HCT116 (cell line): ENCODE results near the gene EVX1. TPM values are rescaled to one million over a fixed set of nuclear protein-coding genes. Genes with fewer than 3 reads are reported as not detected.

Experiments
- ATAC-seq: fragments of 200-7000 bp; cut with Tn5 transposase; 2 replicates; pipeline ENCODE4 v1.9.1; 2020; ENCODE audit warnings: mild to moderate bottlenecking, moderate library complexity
- BruUV-seq: library from RNA; stranded (reverse); fragments of 400-500 nt; replicated peaks from 2 replicates; lab custom pipeline; 2021; lab: Mats Ljungman, UMichigan
- CTCF ChIA-PET: fragments of 300-600 bp; sonication (Branson Sonifier 250); formaldehyde crosslinking; loops from one replicate; lab custom pipeline; 2021; ENCODE audit warnings: antibody characterized with exemption; lab: Charles Lee
- POLR2A ChIA-PET: fragments of 300-600, 350-600 bp; sonication (Branson Sonifier 250); formaldehyde crosslinking; loops from one replicate; lab custom pipeline; 2021; ENCODE audit warnings: antibody characterized with exemption; lab: Charles Lee
- RAD21 ChIA-PET, 2 experiments: fragments of 300-600 bp; sonication (Branson Sonifier 250); formaldehyde crosslinking; loops; one replicate each; lab custom pipeline; 2023; ENCODE audit warnings: low total read pairs in 2 of 2; ENCODE audit not compliant: uncharacterized antibody in 2 of 2, unreplicated experiment in 2 of 2, low non-redundant PET in 1 of 2; lab: Charles Lee
- DNase-seq: peaks from one replicate; pipeline ENCODE4 v3.0.0-alpha.2; 2010; ENCODE audit warnings: low read depth, low spot score
- H2AFZ ChIP-seq: fragments of 200-600 bp; shearing (Covaris generic), sonication (generic); 2 replicates; pipeline ENCODE4 v1.6.1; 2017; ENCODE audit warnings: low read depth, mixed run types, mixed read lengths, antibody characterized with exemption, low read length; ENCODE audit not compliant: poor library complexity, severe bottlenecking
- H3K27ac ChIP-seq: 2 replicates; pipeline ENCODE4 v1.5.1; 2012; ENCODE audit warnings: low read depth, low read length
- H3K27me3 ChIP-seq: fragments of 200-600 bp; sonication (generic); 2 replicates; pipeline ENCODE4 v1.6.1; 2016; ENCODE audit warnings: mixed run types, low read length, mixed read lengths; ENCODE audit not compliant: insufficient read depth
- H3K36me3 ChIP-seq, 2 experiments: fragments of 200-500 bp in 1 of 2; fragments of 200-600 bp in 1 of 2; sonication (Bioruptor generic) in 1 of 2; sonication (generic) in 1 of 2; 2 replicates each; pipeline versions ENCODE4 v1.5.1 to v1.6.1; 2014 to 2016; ENCODE audit warnings: low read length in 2 of 2, inconsistent platforms in 1 of 2, mixed read lengths in 1 of 2, mixed run types in 1 of 2; ENCODE audit not compliant: insufficient read depth in 2 of 2, control insufficient read depth in 1 of 2
- H3K4me1 ChIP-seq, 2 experiments: fragments of 200-600 bp in 1 of 2; sonication (generic) in 1 of 2; 2 replicates each; pipeline versions ENCODE4 v1.5.1 to v1.6.1; 2012 to 2017; ENCODE audit warnings: low read length in 2 of 2, inconsistent platforms in 1 of 2, mild to moderate bottlenecking in 1 of 2, mixed read lengths in 1 of 2, mixed run types in 1 of 2, moderate library complexity in 1 of 2; ENCODE audit not compliant: insufficient read depth in 2 of 2, control insufficient read depth in 1 of 2
- H3K4me2 ChIP-seq: fragments of 200-600 bp; sonication (generic); 2 replicates; pipeline ENCODE4 v1.6.1; 2017; ENCODE audit warnings: mixed run types, low read length, mixed read lengths
- H3K4me3 ChIP-seq, 2 experiments: fragments of 200-600 bp in 1 of 2; sonication (generic) in 1 of 2; replicated peaks in 1 of 2; 2 replicates each; pipeline ENCODE4 v1.5.1; 2011 to 2016; ENCODE audit warnings: low read length in 2 of 2, control low read depth in 1 of 2, low read depth in 1 of 2, mild to moderate bottlenecking in 1 of 2, mixed read lengths in 1 of 2, mixed run types in 1 of 2
- H3K79me2 ChIP-seq: fragments of 200-600 bp; sonication (generic); 2 replicates; pipeline ENCODE4 v1.6.1; 2017; ENCODE audit warnings: mild to moderate bottlenecking, mixed run types, low read length, moderate library complexity, mixed read lengths; ENCODE audit not compliant: insufficient read depth
- H3K9ac ChIP-seq: fragments of 200-600 bp; sonication (generic); 2 replicates; pipeline ENCODE4 v1.6.1; 2016; ENCODE audit warnings: low read length, mixed read lengths
- H3K9me2 ChIP-seq: fragments of 200-600 bp; sonication (generic), shearing (Covaris generic); 2 replicates; pipeline ENCODE4 v1.6.1; 2017; ENCODE audit warnings: mixed run types, mild to moderate bottlenecking, moderate library complexity; ENCODE audit not compliant: insufficient read depth
- H3K9me3 ChIP-seq, 2 experiments: fragments of 200-500 bp in 1 of 2; fragments of 200-600 bp in 1 of 2; sonication (Bioruptor generic) in 1 of 2; sonication (generic) in 1 of 2; 2 replicates each; pipeline ENCODE4 v1.6.1; 2014 to 2017; ENCODE audit warnings: low read length in 2 of 2, mixed read lengths in 2 of 2, inconsistent platforms in 1 of 2, low read depth in 1 of 2, mild to moderate bottlenecking in 1 of 2, mixed run types in 1 of 2, moderate library complexity in 1 of 2; ENCODE audit not compliant: control insufficient read depth in 1 of 2, insufficient read depth in 1 of 2
- H4K20me1 ChIP-seq: fragments of 200-600 bp; sonication (generic), shearing (Covaris generic); 2 replicates; pipeline ENCODE4 v1.6.1; 2017; ENCODE audit warnings: mixed run types, mild to moderate bottlenecking, moderate library complexity; ENCODE audit not compliant: insufficient read depth
- CBX3 ChIP-seq: IDR thresholded peaks from 2 replicates; pipeline ENCODE4 v1.6.1; 2012; ENCODE audit warnings: low read depth
- ELF1 ChIP-seq: IDR thresholded peaks from 2 replicates; pipeline ENCODE4 v1.6.1; 2012; ENCODE audit warnings: low read depth, borderline replicate concordance
- EZH2 ChIP-seq: fragments of 200-600 bp; sonication (generic); IDR thresholded peaks from 2 replicates; pipeline ENCODE4 v1.6.1; 2017; ENCODE audit warnings: antibody characterized with exemption, mixed run types
- EZH2phosphoT487 ChIP-seq: fragments of 200-600 bp; IDR thresholded peaks from 2 replicates; pipeline ENCODE4 v1.6.1; 2018; ENCODE audit warnings: antibody characterized with exemption, borderline replicate concordance
- FOSL1 ChIP-seq: IDR thresholded peaks from 2 replicates; pipeline ENCODE4 v1.6.1; 2012; ENCODE audit warnings: low read depth
- POLR2A ChIP-seq: IDR thresholded peaks from 2 replicates; pipeline ENCODE4 v1.7.0; 2011; ENCODE audit warnings: borderline replicate concordance; ENCODE audit not compliant: insufficient read depth, insufficient read length; ENCODE audit errors: extremely low read depth
- POLR2AphosphoS5 ChIP-seq: IDR thresholded peaks from 2 replicates; pipeline ENCODE4 v1.6.1; 2011; ENCODE audit warnings: mild to moderate bottlenecking, low read depth, low read length, moderate library complexity
- RAD21 ChIP-seq: IDR thresholded peaks from 2 replicates; pipeline ENCODE4 v1.6.1; 2012; ENCODE audit warnings: low read depth, mild to moderate bottlenecking
- SIN3A ChIP-seq: IDR thresholded peaks from 2 replicates; pipeline ENCODE4 v1.6.1; 2012; ENCODE audit warnings: low read depth
- SRF ChIP-seq: IDR thresholded peaks from 2 replicates; pipeline ENCODE4 v1.6.1; 2012; ENCODE audit warnings: low read depth
- ZFX ChIP-seq: fragments of 450-650 bp; IDR thresholded peaks from 2 replicates; pipeline ENCODE4 v1.6.1; 2017
- intact Hi-C: fragments of 100-400 bp; cut with micrococcal nuclease; formaldehyde crosslinking; loops from 2 replicates; pipeline ENCODE4 v1.10.0; 2022
- total RNA-seq: library from RNA; stranded (reverse); gene quantifications from one replicate; pipeline ENCODE4 v1.2.1, GENCODE V29; 2021; ENCODE audit not compliant: unreplicated experiment
- TF ChIP-seq, protein P1 (sequence below): IDR thresholded peaks from 2 replicates; pipeline ENCODE4 v1.6.1; 2012; ENCODE audit warnings: low read depth
- TF ChIP-seq, protein P2 (sequence below), 3 experiments: fragments of 200-600 bp in 1 of 3; sonication (generic) in 1 of 3; IDR thresholded peaks in 2 of 3; conservative IDR thresholded peaks in 1 of 3; 2 replicates each; pipeline ENCODE4 v1.5.1; 2012 to 2017; ENCODE audit warnings: low read depth in 2 of 3, low read length in 2 of 3, antibody characterized with exemption in 1 of 3, borderline replicate concordance in 1 of 3, control low read depth in 1 of 3, mild to moderate bottlenecking in 1 of 3, mixed read lengths in 1 of 3, mixed run types in 1 of 3, moderate library complexity in 1 of 3; ENCODE audit not compliant: insufficient read depth in 1 of 3
- TF ChIP-seq, protein P3 (sequence below): IDR thresholded peaks from 2 replicates; pipeline ENCODE4 v1.6.1; 2012

Gene EVX1
- total RNA-seq, 1 experiment from 2014 or later = 0.25 TPM

DNA sequence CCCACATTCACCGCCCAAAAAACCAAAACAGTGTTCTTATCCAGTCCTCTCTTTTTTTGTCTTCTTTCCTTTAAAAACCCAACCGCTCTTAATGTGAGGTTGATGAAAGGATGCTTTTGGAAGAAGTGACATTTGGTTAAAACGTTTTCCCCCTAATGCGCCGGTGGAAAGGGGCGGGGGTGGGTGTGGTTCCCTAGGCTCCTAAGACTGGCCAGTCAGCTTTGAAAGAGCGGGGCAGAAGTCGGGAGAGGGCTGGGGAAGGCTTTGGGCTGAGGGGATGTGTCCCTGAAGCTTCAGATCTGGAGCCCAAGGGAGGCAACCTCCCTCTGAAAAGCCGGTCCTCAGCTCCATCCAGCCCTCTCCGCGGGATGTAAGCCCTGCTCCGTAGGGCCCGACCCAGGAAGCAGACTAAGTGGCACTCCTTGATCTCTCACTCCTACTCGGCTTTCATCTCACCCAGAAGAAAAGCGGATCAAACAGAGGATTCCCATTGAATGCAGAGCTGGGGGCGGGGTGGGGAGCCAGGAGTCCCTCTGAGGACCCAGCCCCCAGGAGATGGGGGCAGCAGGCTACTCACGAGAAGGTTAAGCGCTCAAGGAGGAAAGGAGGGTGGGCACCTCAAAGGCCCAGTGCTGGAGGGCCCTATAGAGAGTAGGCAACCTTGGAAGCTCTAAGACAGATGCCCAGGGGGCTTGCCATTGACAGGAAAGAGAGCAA, 2.4 kb upstream of the EVX1 start:
- no TSS peak for BruUV-seq
- no peak for TF ChIP-seq CBX3
- no peak overlapping the region for H3K9ac ChIP-seq
- no peaks in the 10 kb centered on the region for H3K9me2 ChIP-seq
- ATAC-seq = no peak
- H3K27ac ChIP-seq = no peak overlapping the region
- no peak overlapping the region for H2AFZ ChIP-seq
- peaks cover 0 to 10% of the 10 kb centered on the region in 2 experiments; a peak in 2 of 4 replicates for H3K4me1 ChIP-seq
- H3K4me3 ChIP-seq = no peak overlapping the region
- H3K4me2 ChIP-seq = no peak overlapping the region
- intact Hi-C loops = no loop called here
- H3K36me3 ChIP-seq = no peaks in the 10 kb centered on the region
- no peaks in the 10 kb centered on the region for H4K20me1 ChIP-seq
- no peaks in the 10 kb centered on the region for H3K27me3 ChIP-seq
- DNase-seq = no peak
- H3K79me2 ChIP-seq = no peaks in the 10 kb centered on the region
- ChIA-PET POLR2A (no interaction called here), CTCF (no interaction called here), RAD21 (no interaction called here)
- H3K9me3 ChIP-seq = no peaks in the 10 kb centered on the region

DNA sequence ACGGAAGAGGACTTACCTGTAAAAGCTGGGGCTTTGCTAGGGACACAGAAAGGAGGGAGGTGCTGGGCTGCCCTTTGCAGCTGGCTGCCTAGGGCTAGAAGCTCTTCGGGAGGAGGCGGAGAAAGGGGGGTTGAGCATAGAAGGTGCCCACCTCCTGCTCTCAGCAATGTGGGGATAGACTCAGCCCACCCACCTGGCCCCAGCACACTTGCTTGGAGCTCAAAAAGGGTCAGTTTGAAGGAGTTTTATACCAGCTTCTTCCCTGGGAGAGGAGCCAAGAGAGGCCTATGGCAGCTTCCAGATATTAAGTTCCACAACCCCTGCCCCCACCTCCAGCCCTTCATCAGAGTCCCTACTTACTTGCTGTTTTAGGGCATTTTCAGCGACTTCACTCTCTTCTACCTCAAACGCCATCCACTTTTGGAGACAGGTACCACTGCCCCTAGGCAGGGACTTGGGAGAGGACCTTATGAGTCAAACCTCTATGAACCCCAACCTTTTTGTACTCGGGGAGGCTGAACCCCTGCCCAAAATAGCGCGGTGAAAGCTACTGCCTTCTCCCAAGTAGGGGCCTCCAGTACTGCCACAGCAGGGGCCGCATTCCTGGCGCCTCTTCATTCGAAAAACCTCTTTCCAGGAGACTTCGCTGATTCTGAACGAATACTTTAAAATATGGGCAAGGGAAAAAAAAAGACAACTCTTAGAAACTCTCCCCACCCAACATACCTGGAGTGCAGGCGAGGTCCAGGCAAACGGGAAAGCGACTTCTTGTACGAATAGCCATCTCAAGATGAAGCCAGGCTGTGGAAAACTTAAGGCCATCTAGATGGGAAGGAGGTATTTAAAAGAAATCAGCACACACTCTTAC, 1.2 kb upstream of the EVX1 start:
- no peak overlapping the region for H3K9ac ChIP-seq
- H3K4me3 ChIP-seq = no peak overlapping the region
- H3K36me3 ChIP-seq = no peaks in the 10 kb centered on the region
- intact Hi-C loops = no loop called here
- no peak for DNase-seq
- H4K20me1 ChIP-seq = no peaks in the 10 kb centered on the region
- H3K27me3 ChIP-seq = no peaks in the 10 kb centered on the region
- no peak overlapping the region for H2AFZ ChIP-seq
- no peak overlapping the region for H3K27ac ChIP-seq
- H3K4me1 ChIP-seq = no peaks in the 10 kb centered on the region
- no peaks in the 10 kb centered on the region for H3K9me3 ChIP-seq
- no peaks in the 10 kb centered on the region for H3K9me2 ChIP-seq
- ChIA-PET POLR2A (no interaction called here), CTCF (no interaction called here), RAD21 (no interaction called here)
- no peaks in the 10 kb centered on the region for H3K79me2 ChIP-seq
- ATAC-seq = no peak
- H3K4me2 ChIP-seq = no peak overlapping the region
- no TSS peak for BruUV-seq
- no peak for TF ChIP-seq FOSL1
- no peak for TF ChIP-seq POLR2AphosphoS5
- no peak for TF ChIP-seq RAD21
- no peak for TF ChIP-seq SIN3A
- TF ChIP-seq ZFX = no peak
- TF ChIP-seq EZH2 = no peak
- no peak for TF ChIP-seq POLR2A
- TF ChIP-seq, protein P1, sequence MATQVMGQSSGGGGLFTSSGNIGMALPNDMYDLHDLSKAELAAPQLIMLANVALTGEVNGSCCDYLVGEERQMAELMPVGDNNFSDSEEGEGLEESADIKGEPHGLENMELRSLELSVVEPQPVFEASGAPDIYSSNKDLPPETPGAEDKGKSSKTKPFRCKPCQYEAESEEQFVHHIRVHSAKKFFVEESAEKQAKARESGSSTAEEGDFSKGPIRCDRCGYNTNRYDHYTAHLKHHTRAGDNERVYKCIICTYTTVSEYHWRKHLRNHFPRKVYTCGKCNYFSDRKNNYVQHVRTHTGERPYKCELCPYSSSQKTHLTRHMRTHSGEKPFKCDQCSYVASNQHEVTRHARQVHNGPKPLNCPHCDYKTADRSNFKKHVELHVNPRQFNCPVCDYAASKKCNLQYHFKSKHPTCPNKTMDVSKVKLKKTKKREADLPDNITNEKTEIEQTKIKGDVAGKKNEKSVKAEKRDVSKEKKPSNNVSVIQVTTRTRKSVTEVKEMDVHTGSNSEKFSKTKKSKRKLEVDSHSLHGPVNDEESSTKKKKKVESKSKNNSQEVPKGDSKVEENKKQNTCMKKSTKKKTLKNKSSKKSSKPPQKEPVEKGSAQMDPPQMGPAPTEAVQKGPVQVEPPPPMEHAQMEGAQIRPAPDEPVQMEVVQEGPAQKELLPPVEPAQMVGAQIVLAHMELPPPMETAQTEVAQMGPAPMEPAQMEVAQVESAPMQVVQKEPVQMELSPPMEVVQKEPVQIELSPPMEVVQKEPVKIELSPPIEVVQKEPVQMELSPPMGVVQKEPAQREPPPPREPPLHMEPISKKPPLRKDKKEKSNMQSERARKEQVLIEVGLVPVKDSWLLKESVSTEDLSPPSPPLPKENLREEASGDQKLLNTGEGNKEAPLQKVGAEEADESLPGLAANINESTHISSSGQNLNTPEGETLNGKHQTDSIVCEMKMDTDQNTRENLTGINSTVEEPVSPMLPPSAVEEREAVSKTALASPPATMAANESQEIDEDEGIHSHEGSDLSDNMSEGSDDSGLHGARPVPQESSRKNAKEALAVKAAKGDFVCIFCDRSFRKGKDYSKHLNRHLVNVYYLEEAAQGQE = no peak
- TF ChIP-seq, protein P2, sequence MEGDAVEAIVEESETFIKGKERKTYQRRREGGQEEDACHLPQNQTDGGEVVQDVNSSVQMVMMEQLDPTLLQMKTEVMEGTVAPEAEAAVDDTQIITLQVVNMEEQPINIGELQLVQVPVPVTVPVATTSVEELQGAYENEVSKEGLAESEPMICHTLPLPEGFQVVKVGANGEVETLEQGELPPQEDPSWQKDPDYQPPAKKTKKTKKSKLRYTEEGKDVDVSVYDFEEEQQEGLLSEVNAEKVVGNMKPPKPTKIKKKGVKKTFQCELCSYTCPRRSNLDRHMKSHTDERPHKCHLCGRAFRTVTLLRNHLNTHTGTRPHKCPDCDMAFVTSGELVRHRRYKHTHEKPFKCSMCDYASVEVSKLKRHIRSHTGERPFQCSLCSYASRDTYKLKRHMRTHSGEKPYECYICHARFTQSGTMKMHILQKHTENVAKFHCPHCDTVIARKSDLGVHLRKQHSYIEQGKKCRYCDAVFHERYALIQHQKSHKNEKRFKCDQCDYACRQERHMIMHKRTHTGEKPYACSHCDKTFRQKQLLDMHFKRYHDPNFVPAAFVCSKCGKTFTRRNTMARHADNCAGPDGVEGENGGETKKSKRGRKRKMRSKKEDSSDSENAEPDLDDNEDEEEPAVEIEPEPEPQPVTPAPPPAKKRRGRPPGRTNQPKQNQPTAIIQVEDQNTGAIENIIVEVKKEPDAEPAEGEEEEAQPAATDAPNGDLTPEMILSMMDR (IDR thresholded peaks at IDR 0.05 in 2 of 3, conservative IDR thresholded peaks at IDR 0.05 in 1 of 3; ENCODE audit: borderline replicate concordance in 1 of 3, insufficient read depth in 1 of 3, low read depth in 2 of 3, low read length in 2 of 3) = no peak
- TF ChIP-seq CBX3 = no peak
- TF ChIP-seq EZH2phosphoT487 = no peak
- TF ChIP-seq SRF = no peak
- TF ChIP-seq ELF1 = no peak
- TF ChIP-seq, protein P3, sequence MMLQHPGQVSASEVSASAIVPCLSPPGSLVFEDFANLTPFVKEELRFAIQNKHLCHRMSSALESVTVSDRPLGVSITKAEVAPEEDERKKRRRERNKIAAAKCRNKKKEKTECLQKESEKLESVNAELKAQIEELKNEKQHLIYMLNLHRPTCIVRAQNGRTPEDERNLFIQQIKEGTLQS = no peak
